SIG-M5 treated with dmso at 0.1 percent for 504 hours (cell line): Measurements from ENCODE around the gene LHX6.

Experiments
- DNase-seq: peaks from one replicate; lab custom pipeline; 2025; ENCODE audit not compliant: unreplicated experiment; lab: John Stamatoyannopoulos, UW

The LHX6 gene

DNA sequence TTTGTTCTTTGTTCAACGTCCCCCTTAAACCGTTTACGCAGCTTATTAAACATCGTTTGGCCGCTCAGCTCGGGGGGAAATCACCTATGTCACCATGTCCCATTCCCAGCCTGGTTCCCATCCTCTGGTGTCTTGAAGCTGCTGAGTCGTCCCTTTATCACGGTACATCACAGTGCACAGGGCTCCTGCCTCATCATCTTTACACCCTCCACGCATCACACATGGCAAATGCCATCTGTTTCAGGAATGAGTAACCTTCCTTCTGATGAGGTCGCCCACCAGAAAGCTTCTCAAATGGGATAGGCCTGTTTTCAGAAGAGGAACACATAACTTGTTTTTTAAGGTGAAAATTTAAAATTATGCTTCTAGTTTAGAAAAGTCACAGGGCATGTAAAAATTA is 7.9 kb upstream of the LHX6 start:
- no peak for DNase-seq

DNA sequence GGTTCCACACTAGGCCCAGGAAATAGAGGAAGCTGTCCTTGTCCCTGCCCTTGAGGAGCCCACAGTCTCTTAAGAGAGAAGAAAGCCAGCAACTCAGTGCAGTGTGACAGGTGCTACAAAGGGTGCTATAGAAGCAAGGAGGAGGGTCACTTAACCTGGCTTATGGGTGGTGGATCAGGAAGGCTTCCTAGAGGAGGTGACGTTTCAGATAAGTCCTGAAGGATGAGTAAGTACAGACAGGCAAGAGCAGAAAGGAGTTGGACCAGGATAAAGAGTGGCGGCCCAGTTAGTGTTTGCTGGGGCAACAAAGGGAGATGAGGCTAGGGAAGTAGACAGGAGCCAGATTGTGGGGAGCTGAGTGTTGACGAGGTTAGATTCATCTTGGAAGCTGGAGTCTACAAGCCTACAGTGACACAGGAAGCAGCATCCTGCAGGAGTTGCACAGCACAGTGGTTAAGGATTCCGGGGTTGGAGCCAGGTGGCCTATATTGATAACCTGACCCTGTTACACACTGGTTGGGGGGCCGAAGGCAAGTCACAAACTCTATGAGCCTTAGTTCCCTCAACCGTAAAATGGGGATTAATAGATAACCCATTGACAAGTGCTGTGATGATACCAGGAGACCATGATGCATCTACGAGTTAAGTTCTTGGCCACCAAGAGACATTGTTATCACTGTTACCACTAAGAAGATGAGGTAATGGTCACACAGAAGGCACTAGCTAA is 5.4 kb upstream of the LHX6 start:
- DNase-seq, result no peak

DNA sequence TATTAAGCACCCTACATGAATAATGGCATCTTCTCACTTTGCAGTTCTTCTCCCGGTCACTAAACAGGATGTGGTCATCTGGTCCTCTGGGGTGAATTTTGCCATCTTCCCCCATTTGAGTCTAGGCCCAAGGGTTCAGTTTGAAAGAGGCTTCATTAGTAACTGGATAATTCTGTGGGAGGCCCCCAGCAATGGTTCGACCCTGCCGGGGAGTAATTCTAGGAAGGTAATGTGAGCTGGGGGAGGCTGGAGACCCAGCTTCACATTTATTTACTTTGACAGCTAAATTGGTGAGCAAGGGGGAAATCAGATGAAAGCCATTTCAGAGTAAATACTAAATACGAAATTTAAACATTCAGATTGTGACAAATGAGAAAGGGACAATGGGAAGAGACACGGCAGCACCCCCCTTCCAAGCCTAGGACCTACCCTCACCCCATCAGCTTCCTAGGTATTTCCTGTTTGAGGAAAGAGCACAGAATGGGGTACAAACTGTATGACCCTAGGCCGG is 4.1 kb upstream of the LHX6 start:
- no peak for DNase-seq

DNA sequence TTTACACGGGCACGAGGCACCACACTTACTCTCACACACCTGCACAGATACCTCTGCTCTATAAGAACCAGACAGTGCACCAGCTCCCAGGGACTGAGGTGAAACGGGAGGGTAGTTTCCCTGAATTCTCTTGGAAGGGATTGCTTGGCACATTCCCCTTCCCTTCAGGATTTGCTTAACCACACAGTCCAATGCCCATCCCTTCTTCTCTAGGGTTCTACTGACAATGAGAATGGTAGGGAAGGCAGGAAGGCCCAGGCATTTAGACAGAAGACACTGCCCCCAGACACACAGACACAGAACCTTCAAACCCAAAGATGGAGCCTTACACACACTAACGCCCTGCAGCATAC is 704 bp upstream of the LHX6 start:
- DNase-seq, result no peak

DNA sequence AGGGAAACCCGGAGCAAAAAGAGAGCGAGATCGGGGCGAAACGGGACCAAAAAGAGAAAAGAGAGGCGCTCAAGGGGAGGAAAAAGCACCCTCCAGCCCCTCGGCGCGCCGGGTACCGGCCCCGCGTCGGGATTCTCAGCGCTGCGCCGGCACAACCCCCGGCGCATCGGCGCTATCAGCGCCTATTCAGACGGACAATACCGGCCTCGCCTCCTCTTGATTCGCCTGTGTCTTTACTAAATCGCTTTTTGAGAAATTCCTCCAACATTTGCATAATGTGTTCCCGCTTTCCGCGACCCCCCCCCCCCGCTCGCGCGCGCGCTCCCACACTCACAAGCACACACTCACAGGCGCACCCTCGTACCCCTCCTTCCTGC is 578 bp downstream of the LHX6 start:
- DNase-seq, result no peak

DNA sequence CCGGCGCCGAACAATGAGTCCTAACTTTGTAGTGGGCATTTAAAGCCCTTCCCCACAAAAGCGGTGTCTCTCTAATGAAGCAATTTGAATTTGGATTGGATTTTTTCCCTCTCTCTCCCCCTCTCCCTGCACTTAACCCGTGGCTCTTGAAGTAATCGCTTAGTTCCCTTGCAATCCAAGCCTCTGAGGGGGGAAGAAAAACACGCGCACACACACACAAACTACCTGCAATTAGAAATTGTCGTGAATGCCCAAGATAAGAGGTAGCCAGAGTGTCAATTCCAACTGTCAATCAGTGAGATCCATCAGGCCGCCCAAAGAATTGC is 1.2 kb downstream of the LHX6 start:
- DNase-seq, result no peak

DNA sequence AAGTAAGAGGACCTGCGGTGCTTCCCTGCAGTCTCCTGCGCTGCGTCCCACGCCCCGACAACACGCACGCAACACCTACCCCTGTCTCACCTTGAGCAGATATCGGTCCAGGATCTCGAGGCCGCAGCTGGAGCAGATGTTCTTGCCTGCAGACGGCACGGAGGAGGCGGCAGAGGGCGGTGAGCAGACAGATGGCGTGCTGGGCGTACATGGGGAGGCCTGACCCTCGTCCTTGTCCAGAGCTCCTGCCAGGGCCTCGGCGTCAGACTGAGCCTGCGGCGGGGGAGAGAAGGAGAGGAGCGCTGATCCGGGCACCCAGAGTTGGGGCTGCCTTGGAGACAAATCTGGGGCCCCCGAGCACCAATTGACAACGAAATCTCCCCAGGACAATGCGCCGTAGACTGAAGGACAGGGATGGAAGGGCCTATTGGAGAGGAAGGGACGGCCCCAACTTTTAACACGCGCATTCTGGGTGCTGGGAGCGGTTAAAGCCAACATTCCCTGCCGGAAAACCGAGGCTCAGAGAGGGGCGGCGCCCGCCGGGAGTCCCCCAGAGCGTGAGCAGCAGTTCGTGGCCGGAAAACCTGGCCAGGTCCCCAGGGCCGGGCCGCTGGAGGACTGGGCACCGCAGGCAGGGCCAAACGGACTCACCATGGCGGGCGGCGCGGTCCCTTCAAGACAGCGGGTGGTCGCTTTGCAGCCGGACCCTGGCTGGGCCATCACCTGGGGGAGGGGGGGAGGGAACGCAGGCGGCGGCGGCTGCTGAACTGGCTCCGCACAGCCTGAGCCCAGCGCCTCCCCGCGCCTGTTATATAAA is 1.8 kb downstream of the LHX6 start:
- DNase-seq, result no peak

DNA sequence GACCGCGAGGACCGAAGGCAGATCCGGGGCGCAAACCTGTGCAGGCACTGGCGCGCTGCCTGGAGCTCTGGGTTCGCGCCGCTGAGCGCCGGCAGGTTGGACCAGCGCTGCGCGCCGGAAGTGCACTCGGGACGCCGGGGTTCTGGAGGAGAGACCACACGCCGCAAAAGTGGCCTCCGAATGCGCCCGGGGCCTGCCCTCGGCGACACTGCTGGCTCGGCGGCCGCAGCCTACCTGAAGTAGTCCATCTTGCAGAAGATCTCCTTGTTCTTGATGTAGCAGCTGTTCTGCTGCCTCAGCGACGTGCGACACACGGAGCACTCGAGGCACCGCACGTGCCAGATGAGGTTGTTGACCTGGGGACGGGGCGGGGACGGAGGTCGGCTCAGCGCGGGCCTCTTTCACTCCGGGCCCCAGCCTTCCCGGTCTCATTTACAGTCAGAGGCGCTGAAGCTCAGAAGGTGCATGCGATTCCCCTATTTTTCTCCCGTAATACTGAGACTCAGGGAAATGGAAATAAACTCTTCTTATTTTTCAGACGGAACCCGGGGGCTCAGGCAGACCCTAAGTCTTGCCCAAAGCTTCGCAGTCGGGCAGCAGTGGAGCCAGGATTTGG is 2.5 kb downstream of the LHX6 start:
- no peak for DNase-seq

DNA sequence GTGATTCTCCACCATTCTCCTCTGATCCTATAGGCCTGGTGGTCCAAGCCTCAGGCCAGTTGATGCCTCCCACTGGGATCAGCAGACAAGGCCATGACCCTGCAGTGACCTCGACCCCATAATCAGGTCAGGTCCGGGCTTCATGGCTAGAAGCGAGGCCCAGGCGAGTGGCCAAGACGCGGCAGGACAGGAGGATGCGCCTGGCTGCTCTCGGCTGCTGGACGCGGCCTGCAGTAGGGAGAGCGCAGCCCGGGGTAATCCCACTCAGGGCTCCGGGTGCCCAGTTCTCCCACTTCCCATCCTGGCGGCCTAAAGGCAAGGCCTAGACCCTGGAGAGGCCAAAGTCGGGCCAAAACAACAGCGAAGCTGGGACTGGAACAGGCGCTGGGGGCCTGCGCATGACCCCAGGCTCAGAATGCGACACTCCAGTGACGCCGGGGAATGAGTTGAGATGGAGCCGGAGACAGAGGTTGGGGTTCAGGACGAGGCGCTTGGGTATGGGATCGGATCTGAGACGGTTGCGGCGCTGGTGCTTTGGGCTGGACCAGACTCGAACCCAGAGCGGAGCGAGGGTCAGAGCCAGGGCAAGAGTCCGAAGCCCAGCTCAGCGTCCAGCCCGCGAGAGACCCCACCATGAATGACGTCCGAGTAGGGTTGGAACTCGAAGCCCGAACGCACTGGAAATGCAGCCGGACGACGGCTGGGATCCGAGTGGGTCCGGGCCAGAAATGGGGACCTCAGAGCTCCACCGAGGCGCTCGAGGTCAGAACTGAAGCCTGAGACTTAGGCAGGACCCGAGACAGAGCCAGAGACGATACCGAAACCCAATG is 3.2 kb downstream of the LHX6 start:
- no peak for DNase-seq

DNA sequence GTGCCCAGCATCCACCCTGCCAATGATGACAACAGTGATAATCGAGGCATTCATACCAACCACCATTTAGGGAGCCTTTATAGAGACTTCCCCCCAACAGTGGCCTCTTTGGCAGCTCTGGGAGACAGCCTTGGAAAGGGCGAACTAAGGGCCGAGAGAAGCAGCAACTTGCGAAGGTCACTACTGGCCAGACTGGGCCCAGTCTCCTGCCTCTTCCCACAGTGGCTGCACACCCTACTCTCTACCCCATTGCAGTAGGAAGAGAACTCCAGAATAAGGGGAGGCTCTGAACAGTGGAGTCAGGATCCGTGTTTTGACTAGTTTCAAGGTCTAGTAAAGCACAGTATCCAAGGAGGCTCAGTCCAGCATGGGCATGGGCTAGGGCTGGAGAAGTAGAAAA is 5.3 kb downstream of the LHX6 start:
- DNase-seq, result no peak

DNA sequence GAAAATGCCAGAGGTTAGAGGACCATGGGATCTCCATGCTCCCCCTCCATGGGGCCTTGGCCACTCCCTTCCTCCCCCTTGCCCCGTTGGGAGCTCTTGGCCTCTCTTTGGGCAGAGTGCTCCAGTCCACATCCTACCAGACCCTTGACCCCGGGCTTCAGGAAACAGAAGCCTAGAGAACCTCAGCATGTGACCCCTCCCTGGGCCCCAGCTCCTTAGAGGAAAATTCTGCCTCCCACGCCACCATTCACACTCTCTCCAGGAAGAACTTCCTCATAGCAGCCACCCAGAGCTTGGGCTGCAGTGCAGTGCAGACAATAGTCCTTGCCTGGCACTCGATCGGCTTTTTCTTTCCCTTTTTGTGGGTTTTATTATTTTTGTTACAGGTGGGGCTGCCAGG is 6.0 kb downstream of the LHX6 start:
- no peak for DNase-seq

DNA sequence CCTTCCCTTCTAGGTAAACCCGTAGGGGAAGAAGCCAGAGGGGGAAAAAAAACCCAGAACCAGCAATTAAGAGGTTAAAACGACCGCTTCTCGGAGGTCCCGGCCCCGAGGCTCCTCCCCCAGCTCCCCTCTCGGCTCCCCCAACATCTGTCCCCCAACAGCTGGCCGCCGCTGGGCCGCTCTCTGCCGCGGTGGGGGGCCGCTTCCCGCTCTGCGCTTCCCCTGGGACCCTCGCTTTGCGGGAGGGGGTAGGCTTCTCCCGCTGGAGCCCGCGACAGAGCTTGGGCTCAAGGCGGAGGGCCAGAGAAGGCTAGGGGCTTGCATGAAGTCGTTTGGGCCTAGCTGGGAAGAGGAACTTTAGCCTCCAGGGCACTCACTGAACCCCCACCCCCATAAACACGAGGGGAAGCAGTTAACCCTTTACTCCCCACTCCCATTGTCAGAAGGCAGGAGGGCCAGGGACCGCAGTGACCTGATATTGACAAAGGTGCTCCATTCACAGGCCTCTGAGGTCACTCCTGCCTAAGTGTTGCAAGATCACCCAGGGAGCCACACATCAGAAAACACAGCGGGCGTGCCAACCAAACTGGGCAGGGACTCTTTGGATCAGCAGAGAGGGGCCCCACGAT is 7.5 kb downstream of the LHX6 start:
- no peak for DNase-seq

DNA sequence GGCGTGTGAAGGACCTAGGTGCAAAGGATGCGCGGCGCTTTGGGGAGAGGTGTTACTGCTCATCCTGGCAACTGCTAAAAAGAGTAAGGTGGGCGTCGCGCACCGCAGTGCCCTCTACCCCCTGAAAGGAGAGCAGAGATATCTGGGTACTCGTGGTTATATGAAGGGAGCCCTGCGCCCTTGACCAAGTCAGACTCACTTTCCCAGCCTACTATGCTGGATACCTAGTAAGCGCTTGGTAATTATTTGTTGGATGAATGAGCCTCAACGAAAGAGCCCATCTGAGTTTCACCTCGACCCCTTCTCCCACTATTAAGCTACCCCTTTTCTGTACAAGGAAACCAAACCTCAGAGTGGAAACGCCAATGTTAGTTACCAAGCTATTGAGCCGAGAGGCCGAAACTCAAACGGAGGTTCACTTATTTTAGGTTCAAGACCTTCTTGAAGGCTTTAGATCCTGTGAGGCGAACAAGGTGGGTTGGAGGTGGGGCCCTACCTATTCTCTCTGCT is 8.0 kb downstream of the LHX6 start:
- no peak for DNase-seq

DNA sequence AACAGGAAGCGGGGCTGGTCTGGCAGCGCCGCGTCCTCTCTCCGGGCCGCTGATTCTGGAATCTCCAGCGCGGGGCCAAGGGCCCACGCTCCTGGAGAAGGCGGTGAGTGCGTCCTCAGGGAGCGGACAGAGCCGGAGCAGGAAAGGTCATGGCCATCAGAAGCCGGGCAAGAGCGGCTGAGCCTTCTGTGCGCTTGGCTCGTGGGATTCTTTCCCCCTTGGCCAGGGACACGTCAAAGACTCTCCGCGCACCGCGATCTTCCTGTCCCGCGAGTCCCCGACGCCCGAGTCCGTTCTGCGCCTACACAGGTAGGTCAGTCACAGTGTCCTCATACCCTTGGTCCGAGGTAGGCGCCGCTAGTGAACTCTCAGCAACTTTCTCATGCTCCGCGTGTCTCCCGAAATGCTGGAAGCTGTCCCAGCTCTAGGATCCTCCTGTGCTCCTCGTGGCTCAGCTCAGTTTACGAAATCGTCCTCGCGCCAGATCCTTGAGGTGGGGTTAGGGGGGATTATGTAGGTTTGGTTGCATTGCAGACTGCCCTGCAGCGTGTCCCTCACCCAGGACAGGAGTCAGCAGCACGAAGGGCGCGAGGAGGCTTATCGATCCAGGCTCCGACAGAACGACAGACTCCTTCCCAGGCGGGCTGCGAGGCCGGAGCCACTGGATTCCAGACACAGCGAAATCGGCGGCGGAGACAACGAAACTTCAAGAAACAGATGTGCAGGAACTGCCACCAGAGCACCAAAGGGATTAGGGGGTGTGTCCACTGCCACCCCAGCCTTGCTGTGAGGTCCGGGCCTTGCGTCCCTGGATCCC is 8.7 kb downstream of the LHX6 start:
- DNase-seq, result no peak

DNA sequence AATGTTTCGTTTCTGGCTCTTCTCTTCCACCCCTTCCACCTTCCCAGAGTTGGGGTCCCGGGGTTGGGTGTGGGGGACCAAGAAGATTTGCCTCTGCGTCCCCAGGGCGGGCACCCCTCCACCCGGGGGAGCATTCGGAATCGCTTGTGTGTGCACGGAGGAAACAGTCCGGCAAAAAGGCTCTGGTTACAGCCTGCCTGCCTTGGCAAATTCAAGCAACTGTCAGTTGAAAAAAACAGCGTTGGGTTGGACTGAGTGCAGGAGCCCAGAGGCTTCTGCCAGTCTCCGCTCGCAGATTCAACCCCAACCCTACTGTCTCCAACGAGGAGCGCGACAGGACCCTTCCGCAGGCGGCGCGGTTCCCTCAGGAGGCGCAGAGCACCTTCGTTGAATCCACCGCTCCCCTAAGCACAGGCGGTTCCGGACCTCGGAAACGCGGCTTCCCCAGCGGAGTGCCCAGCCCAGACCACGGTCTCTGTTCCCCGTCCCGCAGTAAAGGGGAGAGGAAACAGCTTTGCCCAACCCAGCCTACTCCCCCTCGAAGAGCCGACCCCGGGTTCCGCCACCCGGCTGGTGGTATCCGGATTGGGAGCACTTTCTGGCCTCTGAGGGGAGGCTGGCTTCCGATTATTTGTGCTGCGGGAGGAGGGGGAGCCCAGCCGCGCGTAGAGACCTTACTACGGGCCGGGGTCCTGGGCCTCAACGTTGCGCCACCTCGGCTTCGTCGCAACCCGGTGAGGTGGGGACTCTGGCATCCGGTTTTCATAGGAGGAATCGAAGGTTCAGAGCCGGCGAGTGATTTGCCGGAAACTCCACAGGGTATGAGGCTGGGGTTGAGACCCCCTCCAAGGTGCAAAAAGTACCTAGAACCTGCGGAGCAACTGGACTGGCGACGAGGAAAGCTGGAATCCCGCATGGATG is 9.6 kb downstream of the LHX6 start:
- no peak for DNase-seq

DNA sequence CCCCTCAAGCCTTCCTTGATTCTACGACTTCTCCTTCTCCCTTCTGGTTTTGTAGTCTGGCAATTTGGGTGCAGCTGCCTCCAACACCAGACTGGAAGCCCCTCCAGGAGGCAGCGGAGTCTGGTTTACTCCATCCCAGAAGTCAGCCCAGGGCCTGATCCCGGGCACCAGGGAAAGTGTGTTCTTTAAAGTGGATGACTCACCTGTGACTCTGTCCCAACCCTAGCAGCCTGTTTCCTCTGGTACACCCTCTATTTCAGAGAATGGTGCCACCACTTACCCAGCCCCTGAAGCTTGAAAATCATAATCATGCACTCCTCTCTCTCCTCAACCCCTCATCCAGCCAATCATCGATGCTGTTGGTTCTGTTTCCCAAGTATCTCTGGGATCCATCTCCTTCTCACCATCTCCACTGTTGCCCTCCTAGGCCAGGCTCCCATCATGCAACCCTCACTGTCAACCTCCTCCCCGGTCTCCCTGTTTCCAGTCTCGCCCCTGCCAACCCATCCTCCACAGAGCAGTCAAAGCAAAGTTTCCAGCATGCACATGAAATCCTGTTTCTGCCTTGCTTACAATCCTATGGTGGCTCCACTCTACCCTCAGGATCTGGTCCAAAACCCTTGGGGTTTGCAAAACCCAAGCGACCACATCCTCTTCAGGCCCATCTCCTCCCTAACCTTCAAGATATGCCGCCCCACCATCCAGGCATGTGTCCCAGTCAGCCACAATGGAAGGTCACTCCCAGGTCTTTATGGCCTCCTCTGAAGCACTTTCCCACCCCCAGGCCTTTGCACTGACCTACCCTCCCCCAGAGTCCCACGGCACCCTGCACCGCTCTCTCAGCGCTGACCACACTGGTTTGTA is 10.5 kb downstream of the LHX6 start:
- DNase-seq, result no peak

DNA sequence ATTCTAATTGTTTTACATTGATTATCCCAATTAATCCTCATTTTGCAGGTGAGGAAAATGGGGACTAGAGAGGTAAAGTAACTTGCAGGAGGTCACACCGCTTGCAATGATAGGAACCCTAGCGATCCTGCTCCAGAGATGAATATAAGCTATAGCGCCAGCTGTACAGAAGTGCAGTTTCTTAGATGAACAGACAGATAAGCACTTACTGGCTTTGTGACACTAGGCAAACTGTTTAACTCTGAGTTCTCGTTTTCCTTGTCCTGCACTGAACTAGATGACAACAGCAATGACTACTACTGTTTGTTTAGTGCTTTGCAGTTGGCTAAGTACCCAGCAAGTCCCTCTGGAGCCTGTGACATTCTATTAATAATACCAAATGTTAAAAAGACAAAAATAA is 11.1 kb downstream of the LHX6 start:
- DNase-seq, result peak; percentile 37
